Measurements from ENCODE around the gene MEIOSIN. TPM values are rescaled to one million over a fixed set of nuclear protein-coding genes. Genes with fewer than 3 reads are reported as not detected.

Gene MEIOSIN
- total and polyA plus RNA-seq, 4 experiments from 2014 or later: not detected

- Mint-ChIP-seq H3K27me3 (no peaks in the 10 kb centered on the region), H3K36me3 (peaks cover 13 to 21% of the 10 kb centered on the region in 2 donors), H3K9me3 (peaks cover 0 to 2% (median 0%) of the 10 kb centered on the region in 8 donors), H3K27ac (no peak overlapping the region), H3K4me1 (peaks cover 26 to 42% (median 29%) of the 10 kb centered on the region in 4 donors), H3K4me3 (no peak overlapping the region)
- Histone ChIP-seq H3K36me3 (ENCODE audit: insufficient read depth, low read length) (peaks cover 13% of the 10 kb centered on the region), H3K4me1 (ENCODE audit: insufficient read depth, low read length) (peaks cover 27% of the 10 kb centered on the region), H3K27ac (ENCODE audit: low read depth, low read length) (no peak overlapping the region), H3K9me3 (ENCODE audit: control insufficient read depth in 1 of 2, low read length in 2 of 2) (no peaks in the 10 kb centered on the region), H3K4me3 (ENCODE audit: low read length in 2 of 2) (no peak overlapping the region), H3K27me3 (ENCODE audit: insufficient read depth, low read length) (no peaks in the 10 kb centered on the region)
- intact Hi-C loops (cut with micrococcal nuclease): no loop called here
- CTCF ChIA-PET (ENCODE audit: partially characterized antibody): no interaction called here
- POLR2A ChIA-PET (ENCODE audit: partially characterized antibody): no interaction called here
- no peak for DNase-seq
These were observed 20.6 kb upstream of the MEIOSIN start for GRCh38 chr19:45712699-45713067.

DNA sequence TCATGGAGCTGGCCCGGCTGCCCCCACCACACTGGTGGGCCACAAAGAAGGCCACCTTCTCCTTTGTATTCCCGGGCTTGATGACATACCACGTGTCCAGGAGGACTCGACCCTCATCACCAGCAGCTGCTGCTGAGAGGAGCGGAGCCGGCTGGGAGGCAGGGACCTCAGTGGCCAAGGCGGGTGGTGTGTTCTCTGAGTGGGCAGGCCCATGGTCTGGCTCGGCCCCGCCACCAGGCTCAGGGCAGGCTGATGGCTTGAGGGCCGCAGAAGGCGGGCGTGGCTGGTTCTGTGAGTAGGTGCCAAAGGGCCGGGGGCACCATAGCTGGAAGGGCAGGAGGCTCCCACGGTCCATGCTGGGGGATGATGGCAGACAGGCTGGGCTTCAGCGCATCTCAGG, 20.1 kb upstream of the MEIOSIN start:
- Mint-ChIP-seq H3K4me1 (peaks cover 30 to 47% (median 33%) of the 10 kb centered on the region in 4 donors), H3K27ac (peak overlapping the region in 1 of 7 donors; percentile 57)

DNA sequence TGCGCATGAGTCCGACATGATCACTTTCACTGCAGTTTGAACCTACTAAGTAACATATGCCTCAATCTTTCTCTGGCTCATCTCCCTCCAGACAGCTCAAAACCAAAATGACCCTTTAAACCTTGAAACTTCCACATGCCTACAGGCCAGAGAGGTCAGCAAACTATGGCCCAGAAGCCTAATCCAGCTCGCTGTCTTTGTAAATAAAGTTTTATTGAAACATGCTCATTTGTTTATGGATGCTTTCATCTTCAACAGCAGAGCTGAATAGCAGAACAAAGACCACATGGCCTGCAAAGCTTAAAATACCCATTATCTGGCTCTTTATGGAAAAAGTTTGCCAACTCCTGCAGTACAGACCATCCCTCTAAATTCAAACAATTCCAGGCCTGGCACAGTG, 18.1 kb upstream of the MEIOSIN start:
- peak overlapping the region in 1 of 8 donors; percentile 52 for H3K4me3 Mint-ChIP-seq
- Histone ChIP-seq H3K27me3 (ENCODE audit: insufficient read depth, low read length) (no peaks in the 10 kb centered on the region), H3K36me3 (ENCODE audit: insufficient read depth, low read length) (peaks cover 16% of the 10 kb centered on the region), H3K4me1 (ENCODE audit: insufficient read depth, low read length) (peaks cover 38% of the 10 kb centered on the region), H3K4me3 (ENCODE audit: low read length in 2 of 2) (no peak overlapping the region), H3K9me3 (ENCODE audit: control insufficient read depth in 1 of 2, low read length in 2 of 2) (no peaks in the 10 kb centered on the region), H3K27ac (ENCODE audit: low read depth, low read length) (no peak overlapping the region)
- intact Hi-C loops (cut with micrococcal nuclease): loop anchor here (5.0 kb wide), 2 partner anchors 33 to 52 kb away; partner anchors contain the start of gene SIX5
- peaks cover 0 to 2% (median 0%) of the 10 kb centered on the region in 8 donors for H3K9me3 Mint-ChIP-seq
- ChIA-PET CTCF (ENCODE audit: partially characterized antibody) (interaction anchor here (0.8 to 5.1 kb wide), 5 partner anchors 20 to 108 kb away, joined by 3 to 48 read pairs (median 3); partner anchors contain the start of genes QPCTL and SNRPD2), POLR2A (ENCODE audit: partially characterized antibody) (interaction anchor here (1.2 to 4.0 kb wide), 3 partner anchors 11 to 130 kb away, joined by 5 to 55 read pairs (median 5); partner anchors contain the start of genes FBXO46 and OPA3)
- peaks cover 33 to 60% (median 44%) of the 10 kb centered on the region in 4 donors for H3K4me1 Mint-ChIP-seq
- no peak for DNase-seq
- H3K27ac Mint-ChIP-seq: peak overlapping the region in 2 of 7 donors; percentile 29 to 82
- H3K36me3 Mint-ChIP-seq: peaks cover 17 to 28% of the 10 kb centered on the region in 2 donors
- H3K27me3 Mint-ChIP-seq: no peaks in the 10 kb centered on the region

More for the DNA sequence above, 20.1 kb upstream of the MEIOSIN start:
- Mint-ChIP-seq H3K27me3 (no peaks in the 10 kb centered on the region), H3K36me3 (peaks cover 13 to 21% of the 10 kb centered on the region in 2 donors), H3K4me3 (no peak overlapping the region), H3K9me3 (peaks cover 0 to 2% (median 0%) of the 10 kb centered on the region in 8 donors)
- ChIA-PET POLR2A (ENCODE audit: partially characterized antibody) (interaction anchor here (1.4 kb wide), 1 partner anchor 18 kb away, joined by 4 read pairs; the partner anchor contains the start of gene FBXO46), CTCF (ENCODE audit: partially characterized antibody) (interaction anchor here (5.1 kb wide), 1 partner anchor 21 kb away, joined by 48 read pairs; the partner anchor contains the start of genes QPCTL and SNRPD2)
- DNase-seq: no peak
- Histone ChIP-seq H3K36me3 (ENCODE audit: insufficient read depth, low read length) (peaks cover 13% of the 10 kb centered on the region), H3K9me3 (ENCODE audit: control insufficient read depth in 1 of 2, low read length in 2 of 2) (no peaks in the 10 kb centered on the region), H3K27me3 (ENCODE audit: insufficient read depth, low read length) (no peaks in the 10 kb centered on the region), H3K4me3 (ENCODE audit: low read length in 2 of 2) (no peak overlapping the region), H3K27ac (ENCODE audit: low read depth, low read length) (no peak overlapping the region), H3K4me1 (ENCODE audit: insufficient read depth, low read length) (peaks cover 32% of the 10 kb centered on the region)
- intact Hi-C loops (cut with micrococcal nuclease): no loop called here

DNA sequence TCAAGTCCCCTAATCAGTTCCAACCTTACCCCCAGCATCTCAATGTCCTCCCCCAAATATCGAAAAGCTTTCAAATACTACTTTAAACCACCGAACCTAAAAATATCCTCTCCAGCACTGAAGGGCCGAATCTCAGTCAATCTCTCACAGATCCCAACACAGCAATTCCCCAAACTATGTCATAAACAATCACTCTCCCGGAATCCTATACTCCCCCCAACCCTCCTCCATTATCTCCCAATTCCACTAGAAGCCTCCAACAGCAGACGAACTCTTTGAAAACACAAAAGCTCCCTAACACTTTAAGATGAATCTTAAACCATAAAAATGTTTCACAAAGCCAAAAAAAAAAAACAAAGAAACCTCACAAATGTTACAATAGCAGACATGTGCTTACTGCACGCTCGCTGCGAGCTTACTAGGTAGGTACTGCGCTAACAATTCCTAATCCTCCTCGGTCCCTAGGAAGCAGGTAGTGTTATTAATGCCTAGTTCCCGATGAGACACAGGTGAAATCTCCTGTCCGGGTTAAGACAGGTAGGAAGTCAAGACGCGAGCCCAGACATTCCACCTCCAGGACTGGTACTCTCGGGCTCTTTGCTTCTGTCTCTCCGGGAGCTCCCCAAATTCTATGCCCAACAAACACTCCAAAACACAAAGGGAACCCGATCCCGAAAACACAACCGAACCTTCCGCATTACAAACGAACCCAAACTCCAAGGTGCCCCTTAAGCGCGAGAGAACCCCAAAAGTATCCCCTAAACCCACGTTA, 16.7 kb upstream of the MEIOSIN start:
- H3K9me3 Mint-ChIP-seq: peaks cover 0 to 2% (median 0%) of the 10 kb centered on the region in 8 donors
- H3K36me3 ChIP-seq (ENCODE audit: insufficient read depth, low read length): peaks cover 7% of the 10 kb centered on the region
- CTCF ChIA-PET (ENCODE audit: partially characterized antibody): interaction anchor here (0.6 to 5.1 kb wide), 9 partner anchors 13 to 290 kb away, joined by 3 to 48 read pairs (median 8); partner anchors contain the start of genes FBXO46, QPCTL, SIX5 and SNRPD2
- H3K9me3 ChIP-seq (ENCODE audit: control insufficient read depth in 1 of 2, low read length in 2 of 2): no peaks in the 10 kb centered on the region
- peaks cover 30 to 54% (median 39%) of the 10 kb centered on the region in 4 donors for H3K4me1 Mint-ChIP-seq
- no peaks in the 10 kb centered on the region for H3K27me3 Mint-ChIP-seq
- H3K4me1 ChIP-seq (ENCODE audit: insufficient read depth, low read length): peaks cover 38% of the 10 kb centered on the region
- H3K36me3 Mint-ChIP-seq: peaks cover 10 to 23% of the 10 kb centered on the region in 2 donors
- intact Hi-C loops (cut with micrococcal nuclease): loop anchor here (1.0 to 5.0 kb wide), 7 partner anchors 14 to 279 kb away; partner anchors contain the start of genes CCDC61, DMWD, FBXO46 and QPCTL
- peak overlapping the region; percentile 86 for H3K27ac ChIP-seq (ENCODE audit: low read depth, low read length)
- DNase-seq: no peak
- no peaks in the 10 kb centered on the region for H3K27me3 ChIP-seq (ENCODE audit: insufficient read depth, low read length)
- H3K4me3 Mint-ChIP-seq: peak overlapping the region; percentile 92 to 99 (median 97)
- H3K4me3 ChIP-seq (ENCODE audit: low read length in 2 of 2): peak overlapping the region; percentile 64 to 72
- POLR2A ChIA-PET (ENCODE audit: partially characterized antibody): interaction anchor here (0.6 to 4.0 kb wide), 18 partner anchors 10 to 1632 kb away, joined by 3 to 60 read pairs (median 6); partner anchors contain the start of genes DHX34, FBXO46, MYPOP and QPCTL
- peak overlapping the region; percentile 84 to 99 (median 98) for H3K27ac Mint-ChIP-seq

- H3K36me3 ChIP-seq (ENCODE audit: insufficient read depth, low read length): peaks cover 7% of the 10 kb centered on the region
- no peaks in the 10 kb centered on the region for H3K9me3 ChIP-seq (ENCODE audit: control insufficient read depth in 1 of 2, low read length in 2 of 2)
- H3K4me1 ChIP-seq (ENCODE audit: insufficient read depth, low read length): peaks cover 38% of the 10 kb centered on the region
- peak overlapping the region; percentile 92 to 99 (median 97) for H3K4me3 Mint-ChIP-seq
- H3K27me3 ChIP-seq (ENCODE audit: insufficient read depth, low read length): no peaks in the 10 kb centered on the region
- peak overlapping the region; percentile 84 to 99 (median 98) for H3K27ac Mint-ChIP-seq
- ChIA-PET POLR2A (ENCODE audit: partially characterized antibody) (interaction anchor here (0.6 to 4.0 kb wide), 20 partner anchors 9 to 1632 kb away, joined by 3 to 60 read pairs (median 5); partner anchors contain the start of genes DHX34, FBXO46, MYPOP and QPCTL), CTCF (ENCODE audit: partially characterized antibody) (interaction anchor here (0.6 to 5.1 kb wide), 9 partner anchors 12 to 290 kb away, joined by 3 to 48 read pairs (median 8); partner anchors contain the start of genes FBXO46, FOXA3, QPCTL and SIX5)
- no peaks in the 10 kb centered on the region for H3K27me3 Mint-ChIP-seq
- peaks cover 10 to 24% of the 10 kb centered on the region in 2 donors for H3K36me3 Mint-ChIP-seq
- peaks cover 32 to 59% (median 39%) of the 10 kb centered on the region in 4 donors for H3K4me1 Mint-ChIP-seq
- intact Hi-C loops (cut with micrococcal nuclease): loop anchor here (1.0 to 5.0 kb wide), 7 partner anchors 13 to 278 kb away; partner anchors contain the start of genes CCDC61, DMWD, FBXO46 and QPCTL
- peaks cover 0 to 3% (median 0%) of the 10 kb centered on the region in 8 donors for H3K9me3 Mint-ChIP-seq
- H3K27ac ChIP-seq (ENCODE audit: low read depth, low read length): peak overlapping the region; percentile 86
- peak; percentile 97 to 99 (median 98) for DNase-seq
- peak overlapping the region; percentile 72 to 90 for H3K4me3 ChIP-seq (ENCODE audit: low read length in 2 of 2)
These were observed 15.9 kb upstream of the MEIOSIN start for GRCh38 chr19:45717131-45717982.

- Histone ChIP-seq H3K27me3 (ENCODE audit: insufficient read depth, low read length) (no peaks in the 10 kb centered on the region), H3K4me1 (ENCODE audit: insufficient read depth, low read length) (peaks cover 38% of the 10 kb centered on the region), H3K36me3 (ENCODE audit: insufficient read depth, low read length) (peaks cover 5% of the 10 kb centered on the region), H3K4me3 (ENCODE audit: low read length in 2 of 2) (peak overlapping the region; percentile 72 to 90), H3K9me3 (ENCODE audit: control insufficient read depth in 1 of 2, low read length in 2 of 2) (no peaks in the 10 kb centered on the region), H3K27ac (ENCODE audit: low read depth, low read length) (peak overlapping the region; percentile 86)
- intact Hi-C loops (cut with micrococcal nuclease): loop anchor here (1.0 to 5.0 kb wide), 7 partner anchors 12 to 277 kb away; partner anchors contain the start of genes CCDC61, DMWD, FBXO46 and QPCTL
- peak overlapping the region; percentile 92 to 99 (median 97) for H3K4me3 Mint-ChIP-seq
- POLR2A ChIA-PET (ENCODE audit: partially characterized antibody): interaction anchor here (1.0 to 4.0 kb wide), 15 partner anchors 9 to 883 kb away, joined by 3 to 60 read pairs (median 6); partner anchors contain the start of genes FBXO46, MYPOP, QPCTL and SIX5
- CTCF ChIA-PET (ENCODE audit: partially characterized antibody): interaction anchor here (1.1 to 5.1 kb wide), 6 partner anchors 11 to 251 kb away, joined by 3 to 48 read pairs (median 6); partner anchors contain the start of genes FOXA3, QPCTL and SNRPD2
- DNase-seq: no peak
- H3K27ac Mint-ChIP-seq: peak overlapping the region; percentile 84 to 99 (median 98)
- peaks cover 10 to 24% of the 10 kb centered on the region in 2 donors for H3K36me3 Mint-ChIP-seq
- H3K4me1 Mint-ChIP-seq: peaks cover 32 to 59% (median 39%) of the 10 kb centered on the region in 4 donors
- H3K27me3 Mint-ChIP-seq: no peaks in the 10 kb centered on the region
- peaks cover 0 to 3% (median 0%) of the 10 kb centered on the region in 8 donors for H3K9me3 Mint-ChIP-seq
These were observed 15.1 kb upstream of the MEIOSIN start for GRCh38 chr19:45717983-45718650.
